Mononuclear cell (primary cell): ENCODE results near the gene OR6S1. TPM values are rescaled to one million over a fixed set of nuclear protein-coding genes. Genes with fewer than 3 reads are reported as not detected.
"Not testable (repeated sequence)": the region's sequence is repeated elsewhere in the genome, so short reads cannot be mapped to it uniquely, and the experiment has no call there.

Source experiments
- H3K27me3 ChIP-seq: 2 replicates; pipeline ENCODE4 v1.6.0; 2011; ENCODE audit warnings: low read length, control low read depth; ENCODE audit not compliant: insufficient read depth
- H3K4me1 ChIP-seq: 2 replicates; pipeline ENCODE4 v1.5.1; 2011; ENCODE audit warnings: mild to moderate bottlenecking, low read length, control low read depth; ENCODE audit not compliant: insufficient read depth
- H3K4me3 ChIP-seq: 2 replicates; pipeline ENCODE4 v1.5.1; 2011; ENCODE audit warnings: mild to moderate bottlenecking, low read length, moderate library complexity
- H3K9me3 ChIP-seq: 2 replicates; pipeline ENCODE4 v1.5.1; 2011; ENCODE audit warnings: low read depth, mild to moderate bottlenecking, control low read depth, low read length
- total RNA-seq: library from RNA; depleted of rRNA; stranded (reverse); fragments of >200 nt; gene quantifications from one replicate; pipeline ENCODE4 v1.2.3, GENCODE V29; 2012

Gene OR6S1
- total RNA-seq, 1 donor: not detected

DNA sequence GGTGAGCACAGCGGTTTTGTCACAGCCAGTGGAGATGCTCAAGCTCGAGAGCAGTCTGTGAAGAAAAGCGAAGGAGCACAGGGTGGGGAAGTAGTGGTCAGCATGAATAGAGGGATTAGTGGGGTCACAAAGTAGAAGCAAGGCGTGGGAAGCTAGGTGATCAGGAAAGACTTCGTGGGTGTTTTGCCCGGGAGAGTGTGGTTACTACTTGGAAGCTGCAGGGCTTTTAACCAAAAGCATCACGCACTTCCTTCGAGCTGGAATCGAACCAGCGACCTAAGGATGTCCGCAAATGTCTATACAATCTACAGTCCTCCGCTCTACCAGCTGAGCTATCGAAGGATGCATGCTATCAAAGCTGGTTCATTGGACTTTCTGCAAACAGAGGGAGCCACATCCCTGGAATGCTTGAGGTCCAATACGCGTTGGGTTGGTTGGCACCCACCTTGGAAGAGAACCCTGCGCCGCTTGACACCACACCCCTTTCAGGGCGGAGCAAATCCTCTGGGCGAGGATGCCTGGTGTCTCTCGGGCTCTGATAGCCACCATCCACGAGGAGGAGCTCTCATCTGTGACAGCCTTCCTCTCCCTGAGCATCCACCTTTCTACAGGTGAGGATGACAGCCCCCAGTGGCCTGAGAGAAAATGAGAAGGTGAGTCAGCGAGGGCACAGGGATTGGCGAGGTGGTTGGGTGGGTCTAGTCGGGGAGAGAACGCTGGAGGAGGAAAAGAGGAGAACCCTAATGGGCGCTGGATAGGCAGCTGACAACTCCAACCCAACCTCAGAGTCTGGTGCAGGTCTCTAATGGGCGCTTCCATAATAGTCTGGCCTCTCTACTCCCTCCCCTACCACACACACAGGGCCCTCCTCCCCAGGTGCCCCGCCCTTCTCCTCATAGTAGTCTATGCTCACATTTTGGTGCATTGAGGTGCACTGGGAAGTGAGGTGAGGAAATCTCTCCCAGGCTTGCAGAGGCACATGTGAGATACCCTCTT is 16.0 kb upstream of the OR6S1 start:
- H3K27me3 ChIP-seq: peaks cover 48% of the 10 kb centered on the region
- H3K4me1 ChIP-seq: peaks cover 11% of the 10 kb centered on the region
- no peak overlapping the region for H3K4me3 ChIP-seq
- no peaks in the 10 kb centered on the region for H3K9me3 ChIP-seq

DNA sequence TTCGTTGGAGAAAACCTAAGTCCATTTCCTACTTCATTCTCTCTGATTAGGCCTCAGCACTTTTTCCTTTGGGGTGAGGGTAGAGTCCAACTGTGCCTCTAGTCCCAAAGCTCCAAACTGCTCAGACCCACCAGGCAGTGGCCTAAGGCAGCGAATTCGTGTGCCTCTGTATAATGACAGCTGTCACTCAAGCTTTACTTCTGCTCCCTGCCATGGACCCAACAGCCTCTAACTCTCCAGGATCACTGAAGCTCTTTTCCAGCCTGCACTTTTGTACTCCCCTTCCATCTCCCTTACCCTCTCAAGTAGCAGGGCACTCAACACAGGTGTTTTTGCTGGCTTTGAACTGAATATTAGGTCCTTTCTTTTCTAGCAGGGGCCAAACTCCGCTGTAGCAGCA is 14.8 kb upstream of the OR6S1 start:
- Histone ChIP-seq H3K9me3 (no peaks in the 10 kb centered on the region), H3K4me3 (no peak overlapping the region), H3K27me3 (peaks cover 60% of the 10 kb centered on the region), H3K4me1 (peaks cover 11% of the 10 kb centered on the region)

DNA sequence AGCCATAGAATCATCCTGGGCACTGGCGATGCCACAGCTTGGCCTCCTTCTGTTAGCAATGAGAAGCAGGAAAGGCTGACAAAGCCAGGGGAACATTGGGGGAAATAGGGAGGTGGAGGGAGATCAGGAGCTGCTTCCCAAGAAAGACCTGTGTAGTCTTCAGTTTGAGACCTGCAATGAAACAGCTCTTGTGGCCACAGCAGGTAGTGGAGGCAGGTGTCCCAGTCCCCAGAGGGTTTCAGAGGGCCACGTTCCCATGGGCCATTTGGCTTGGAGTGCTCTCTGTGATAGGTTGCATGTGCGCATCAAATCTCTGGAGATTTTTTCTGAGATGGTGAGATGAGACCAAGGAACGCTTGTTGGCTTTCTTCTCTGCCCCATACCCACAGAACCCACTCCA is 14.4 kb upstream of the OR6S1 start:
- no peaks in the 10 kb centered on the region for H3K9me3 ChIP-seq
- H3K27me3 ChIP-seq: peaks cover 64% of the 10 kb centered on the region
- H3K4me1 ChIP-seq: peaks cover 11% of the 10 kb centered on the region
- no peak overlapping the region for H3K4me3 ChIP-seq

DNA sequence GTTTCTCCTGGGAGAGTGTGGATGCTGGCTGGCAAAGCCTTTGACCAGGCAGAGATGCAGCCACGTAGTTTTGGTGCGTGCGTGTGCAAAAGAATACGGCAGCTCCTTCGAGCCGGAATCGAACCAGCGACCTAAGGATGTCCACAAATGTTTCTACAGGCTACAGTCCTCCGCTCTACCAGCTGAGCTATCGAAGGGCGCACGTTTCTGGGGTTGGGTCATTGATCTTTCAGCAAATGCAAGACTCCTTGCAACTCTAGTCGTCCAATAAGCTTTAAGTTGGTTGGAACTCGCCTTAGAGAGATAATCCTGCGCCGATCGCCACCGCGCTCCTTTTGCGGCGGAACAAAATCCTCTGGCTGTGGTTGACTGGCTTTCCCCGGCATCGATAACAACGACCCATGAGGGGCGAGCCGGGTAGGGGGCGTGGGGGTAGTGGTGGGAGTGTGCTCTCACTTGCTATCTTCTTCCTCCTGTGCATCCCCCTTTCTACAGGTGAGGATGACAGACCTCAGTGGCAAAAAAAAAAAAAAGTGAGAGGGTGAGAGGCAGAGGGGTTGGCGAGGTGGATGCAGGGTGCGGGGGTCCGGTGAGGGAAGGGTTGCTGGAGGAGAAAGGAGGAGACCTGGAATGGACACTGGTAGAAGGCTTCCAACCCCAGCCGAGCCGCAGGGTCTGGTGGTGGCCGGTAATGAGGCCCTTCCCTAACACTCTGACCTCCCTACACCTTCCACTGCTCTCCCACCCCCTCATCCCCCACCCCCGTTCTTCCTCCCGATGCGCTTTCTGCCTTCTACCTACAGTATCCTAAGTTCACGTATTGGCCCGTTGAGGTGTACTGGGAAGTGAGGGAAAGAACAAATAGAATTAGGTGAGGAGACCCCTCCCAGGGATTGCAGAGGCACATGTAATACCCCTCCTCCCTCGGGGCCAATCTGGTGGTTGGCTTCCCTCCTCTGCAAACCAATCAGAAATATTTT is 11.8 kb upstream of the OR6S1 start:
- Histone ChIP-seq H3K27me3 (peaks cover 72% of the 10 kb centered on the region), H3K4me3 (no peak overlapping the region), H3K9me3 (no peaks in the 10 kb centered on the region), H3K4me1 (peaks cover 11% of the 10 kb centered on the region)

DNA sequence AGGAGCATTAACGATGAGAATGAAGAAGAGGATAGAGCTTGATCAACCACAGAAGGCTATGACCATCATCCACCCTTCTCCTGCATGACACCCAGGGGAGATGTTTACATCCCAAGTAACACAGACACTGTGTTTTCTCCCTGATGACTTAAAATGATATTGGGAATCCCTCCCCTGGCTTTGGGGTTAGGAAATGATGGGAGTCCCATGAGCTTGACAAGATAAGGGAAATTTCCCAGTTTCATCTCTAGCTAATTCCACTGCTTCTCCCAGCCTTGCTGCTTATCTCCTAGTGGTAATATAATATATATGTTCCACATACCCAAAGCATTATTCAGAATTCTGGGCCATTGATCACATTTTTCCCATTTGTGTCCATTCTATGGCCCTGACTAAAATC is 4.0 kb upstream of the OR6S1 start:
- Histone ChIP-seq H3K4me3 (no peak overlapping the region), H3K4me1 (no peaks in the 10 kb centered on the region), H3K27me3 (peaks cover 26% of the 10 kb centered on the region), H3K9me3 (no peaks in the 10 kb centered on the region)

DNA sequence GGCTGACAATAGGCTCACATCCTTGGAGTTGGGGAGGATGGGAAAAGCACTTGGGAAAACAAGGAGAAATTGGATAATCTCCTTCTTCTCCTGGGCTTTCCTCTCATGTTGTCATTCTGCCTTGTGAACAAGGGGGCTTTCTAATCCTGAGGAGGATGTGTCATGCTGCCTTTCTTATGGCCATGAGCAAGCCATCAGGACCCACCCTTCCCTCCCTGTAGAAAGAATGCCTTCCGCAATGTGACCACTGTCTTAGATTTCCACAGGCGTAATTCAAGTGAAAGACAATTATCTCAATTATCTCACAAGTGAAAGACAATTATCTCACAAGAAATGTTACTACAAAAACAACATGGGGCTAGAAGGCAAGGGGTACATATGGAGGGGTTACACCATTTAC is 3.0 kb upstream of the OR6S1 start:
- Histone ChIP-seq H3K9me3 (no peaks in the 10 kb centered on the region), H3K4me3 (no peak overlapping the region), H3K27me3 (peaks cover 22% of the 10 kb centered on the region), H3K4me1 (no peaks in the 10 kb centered on the region)

DNA sequence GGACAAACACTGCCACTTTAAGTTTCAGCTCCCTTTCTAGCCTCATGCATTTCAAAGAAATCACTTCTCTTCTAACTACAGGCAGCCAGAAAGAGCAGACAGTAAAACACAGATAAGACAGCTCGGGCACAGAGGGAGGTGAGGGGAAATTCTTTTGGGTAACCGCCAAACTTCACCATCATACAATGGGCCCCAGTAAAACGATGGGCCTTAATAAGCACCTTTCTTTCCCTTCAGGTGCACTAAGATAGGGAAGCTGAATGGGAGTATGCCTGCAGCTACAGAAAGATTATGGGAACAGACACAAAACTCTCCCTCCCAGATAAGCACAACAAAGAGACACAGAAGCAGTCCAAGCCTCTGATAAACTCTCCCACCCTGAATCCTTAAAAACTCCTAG is 1.3 kb upstream of the OR6S1 start:
- peaks cover 30% of the 10 kb centered on the region for H3K27me3 ChIP-seq
- not testable (repeated sequence) for H3K4me1 ChIP-seq, H3K4me3 ChIP-seq, H3K9me3 ChIP-seq

DNA sequence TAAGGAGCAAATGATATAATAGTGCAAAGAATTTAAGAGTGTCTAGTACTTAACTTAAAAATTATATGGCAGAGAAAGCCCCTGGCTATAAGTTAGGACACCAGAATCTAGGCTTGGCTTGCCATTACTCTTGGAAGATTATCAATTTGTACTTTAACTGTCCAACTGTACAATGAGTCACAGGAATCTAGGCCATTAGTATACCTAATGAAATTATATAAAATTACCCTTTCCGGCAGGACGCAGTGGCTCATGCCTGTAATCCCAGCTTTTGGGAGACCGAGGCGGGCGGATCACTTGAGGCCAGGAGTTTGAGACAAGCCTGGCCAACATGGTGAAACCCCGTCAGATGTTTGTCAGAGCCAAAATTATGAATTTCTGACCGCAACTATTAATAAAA is 691 bp upstream of the OR6S1 start:
- H3K27me3 ChIP-seq: peaks cover 31% of the 10 kb centered on the region
- H3K4me1 ChIP-seq: no peaks in the 10 kb centered on the region
- H3K9me3 ChIP-seq: no peaks in the 10 kb centered on the region
- H3K4me3 ChIP-seq: no peak overlapping the region

DNA sequence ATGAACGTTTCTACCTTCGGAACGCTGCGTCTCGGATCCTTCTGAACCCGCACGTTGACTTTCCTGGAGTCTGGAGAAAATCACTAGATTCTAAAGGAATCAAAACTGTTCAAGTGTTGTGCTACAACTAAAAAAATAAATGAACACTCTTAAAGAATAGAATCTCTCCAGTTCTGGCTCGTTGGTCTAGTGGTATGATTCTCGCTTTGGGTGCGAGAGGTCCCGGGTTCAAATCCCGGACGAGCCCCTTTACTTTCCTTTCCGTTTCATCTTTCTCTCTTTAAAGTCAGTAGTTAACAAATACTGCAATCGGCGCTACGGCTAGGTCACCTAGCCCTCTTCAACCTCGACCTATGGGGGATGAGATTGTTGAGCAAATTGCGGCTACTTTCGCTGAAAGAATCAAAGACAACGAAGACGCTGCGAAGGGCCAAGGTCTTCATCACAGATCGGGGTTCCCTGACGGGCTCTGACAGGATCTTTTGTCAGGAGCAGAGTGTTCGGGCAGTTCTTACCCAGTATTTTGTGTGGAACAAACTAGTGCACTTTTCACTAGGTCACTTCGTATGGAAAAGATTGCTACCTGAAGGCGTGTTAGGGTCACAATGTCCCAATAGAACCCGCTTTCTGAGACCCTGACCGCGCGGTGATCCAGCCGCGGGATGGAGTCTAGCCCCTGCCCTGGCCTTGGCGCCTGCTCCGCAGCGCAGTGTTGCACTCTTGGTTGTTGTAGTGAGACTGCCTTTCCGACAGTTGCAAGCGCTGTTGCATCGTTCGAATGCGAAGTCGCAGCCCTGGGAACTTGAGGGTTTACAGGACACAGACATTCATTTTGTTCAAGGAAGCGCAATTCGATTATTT is 8.4 kb downstream of the OR6S1 start:
- Histone ChIP-seq H3K4me3 (peak overlapping the region; percentile 30), H3K4me1 (peaks cover 32% of the 10 kb centered on the region), H3K27me3 (peaks cover 89% of the 10 kb centered on the region), H3K9me3 (no peaks in the 10 kb centered on the region)

DNA sequence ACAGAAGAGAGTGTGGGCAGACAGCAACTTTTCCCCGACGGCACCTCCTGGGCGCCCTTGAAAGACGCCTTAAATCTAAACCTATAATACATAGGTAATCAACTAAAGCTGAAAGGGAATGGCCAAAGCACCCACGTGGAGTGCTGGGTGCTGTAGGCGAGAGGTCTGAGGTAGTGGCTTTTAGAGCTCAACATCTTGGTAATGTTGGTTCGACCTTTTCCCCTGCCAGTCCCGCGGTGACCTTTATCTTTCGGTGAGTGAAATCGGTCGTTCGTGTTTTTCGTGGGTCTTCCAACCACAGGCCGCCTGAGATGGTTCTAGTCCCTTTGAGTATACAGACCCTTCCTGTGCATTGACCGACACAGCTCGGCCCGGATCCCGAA is 9.1 kb downstream of the OR6S1 start:
- peaks cover 32% of the 10 kb centered on the region for H3K4me1 ChIP-seq
- H3K4me3 ChIP-seq: peak overlapping the region; percentile 30
- H3K9me3 ChIP-seq: no peaks in the 10 kb centered on the region
- H3K27me3 ChIP-seq: peaks cover 95% of the 10 kb centered on the region

DNA sequence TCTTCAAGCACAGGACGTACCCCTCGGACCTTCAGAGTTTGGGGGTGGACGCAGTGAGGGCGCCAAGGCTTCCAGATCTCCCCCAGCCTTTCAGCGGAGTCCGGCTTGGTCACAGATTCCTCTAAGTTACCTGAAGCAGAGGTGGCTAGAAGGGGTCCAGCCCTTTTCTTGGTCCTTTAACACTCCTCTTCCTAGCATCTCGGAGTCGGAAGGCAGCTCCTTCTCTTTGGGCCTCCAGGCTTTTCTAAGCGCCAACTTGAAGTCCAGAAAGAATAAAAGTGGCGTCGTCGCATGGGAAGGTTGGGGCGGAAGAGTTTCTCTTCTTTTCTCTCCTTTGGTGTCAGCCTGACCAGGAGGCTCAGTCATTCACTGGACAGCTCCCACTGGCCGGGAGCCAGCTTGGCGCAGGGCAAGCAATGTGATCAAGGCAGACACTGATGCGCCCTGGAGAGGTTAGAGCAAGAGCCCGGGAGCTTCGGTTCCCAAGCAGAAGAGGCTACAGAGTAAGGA is 9.6 kb downstream of the OR6S1 start:
- H3K27me3 ChIP-seq: peaks cover 95% of the 10 kb centered on the region
- peak overlapping the region; percentile 17 for H3K4me3 ChIP-seq
- H3K9me3 ChIP-seq: no peaks in the 10 kb centered on the region
- H3K4me1 ChIP-seq: peaks cover 32% of the 10 kb centered on the region

DNA sequence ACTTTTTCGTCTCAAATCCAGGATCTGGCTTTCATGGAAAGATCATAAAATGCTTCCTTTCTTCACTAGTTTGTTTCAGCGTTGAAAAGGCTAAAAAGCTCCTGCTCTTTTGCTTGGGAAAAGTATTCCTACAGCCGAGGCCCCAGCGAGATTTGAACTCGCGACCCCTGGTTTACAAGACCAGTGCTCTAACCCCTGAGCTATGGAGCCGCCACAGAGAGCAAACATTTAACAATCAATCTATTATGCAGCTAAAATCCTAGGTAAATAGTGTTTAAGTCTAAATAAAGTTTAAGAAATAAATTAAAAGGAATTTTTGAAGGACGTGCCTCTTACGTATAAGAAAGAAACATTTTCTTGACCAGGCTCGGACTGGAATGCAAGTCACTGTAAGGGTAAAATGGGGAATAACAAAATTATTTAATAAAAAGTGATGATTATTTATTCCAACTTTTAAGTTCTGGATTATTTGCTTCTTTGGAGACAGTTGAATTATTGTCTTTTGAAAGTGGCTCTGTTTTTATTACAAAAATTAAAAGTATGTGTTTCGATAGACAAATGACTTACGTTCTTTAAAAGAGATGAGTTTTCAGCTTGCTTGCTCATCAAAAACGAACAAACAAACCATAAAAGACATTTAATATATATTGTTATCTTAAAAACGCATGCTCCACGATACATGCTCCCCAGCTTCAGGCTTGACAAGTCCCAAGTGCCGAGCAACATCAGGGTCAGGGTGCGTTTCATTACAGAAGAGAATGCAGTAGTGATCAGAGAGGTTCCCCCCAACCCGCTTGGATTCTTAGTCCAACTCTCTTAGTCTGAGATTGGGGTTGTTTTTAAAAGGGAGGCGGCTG is 10.2 kb downstream of the OR6S1 start:
- Histone ChIP-seq H3K4me3 (peak overlapping the region; percentile 17), H3K27me3 (peaks cover 95% of the 10 kb centered on the region), H3K4me1 (peaks cover 37% of the 10 kb centered on the region), H3K9me3 (no peaks in the 10 kb centered on the region)

DNA sequence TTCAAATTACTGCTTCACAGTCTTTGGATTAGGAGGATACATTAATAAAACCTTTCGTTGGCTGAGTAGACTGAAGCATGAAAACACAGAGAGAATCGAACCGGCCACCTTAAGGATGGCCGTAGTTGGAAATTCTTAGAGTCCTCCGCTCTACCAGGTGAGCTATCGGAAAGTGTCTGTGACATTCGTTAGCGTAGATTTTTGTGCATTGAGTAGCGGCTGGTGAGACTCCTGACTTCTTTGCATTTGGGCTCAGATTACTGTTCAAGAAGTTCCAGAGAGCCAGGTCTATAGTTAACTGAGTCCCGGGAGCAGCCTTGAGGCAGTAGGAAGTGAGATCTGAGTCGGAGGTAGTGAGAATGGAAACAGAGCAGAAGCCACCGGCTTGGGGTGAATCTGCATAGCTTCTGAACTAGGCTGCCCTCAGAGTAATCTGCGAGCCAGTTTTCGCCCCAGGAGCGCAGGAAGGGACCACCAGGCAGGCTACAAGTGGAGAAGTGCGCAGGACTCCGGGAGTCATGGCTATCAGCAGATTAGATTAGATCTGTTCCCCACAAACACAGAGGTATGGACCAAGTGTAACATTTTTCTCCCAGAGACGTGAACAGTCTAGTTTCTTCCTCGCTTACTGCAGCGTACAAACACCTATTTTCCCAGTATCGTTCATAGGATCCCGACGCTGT is 11.0 kb downstream of the OR6S1 start:
- H3K9me3 ChIP-seq: no peaks in the 10 kb centered on the region
- H3K4me3 ChIP-seq: peak overlapping the region; percentile 7
- H3K4me1 ChIP-seq: peaks cover 45% of the 10 kb centered on the region
- peaks cover 95% of the 10 kb centered on the region for H3K27me3 ChIP-seq
